Measurements from ENCODE around the gene CRACR2B.

CRACR2B gene

DNA sequence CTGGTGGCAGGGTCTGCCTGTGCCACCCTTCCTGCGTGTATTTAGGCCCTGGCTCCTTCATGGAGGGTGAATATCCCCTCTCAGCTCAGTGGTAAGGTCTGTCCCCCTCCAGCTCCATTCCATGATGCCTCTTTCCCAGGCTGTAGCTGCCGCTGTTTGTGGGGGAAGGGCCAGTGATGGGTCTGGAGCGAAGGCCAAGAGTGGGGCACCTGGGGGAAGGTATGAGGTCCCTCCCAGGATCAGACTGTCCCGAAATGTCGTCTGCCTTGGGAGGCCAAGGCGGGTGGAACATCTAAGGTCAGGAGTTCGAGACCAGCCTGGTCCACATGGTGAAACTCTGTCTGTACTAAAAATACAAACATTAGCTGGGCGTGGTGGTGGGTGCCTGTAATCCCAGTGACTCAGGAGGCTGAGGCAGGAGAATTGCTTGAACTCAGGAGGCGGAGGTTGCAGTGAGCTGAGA lies 6.2 kb downstream of the CRACR2B start (continued):
- TF ChIP-seq, protein P1, sequence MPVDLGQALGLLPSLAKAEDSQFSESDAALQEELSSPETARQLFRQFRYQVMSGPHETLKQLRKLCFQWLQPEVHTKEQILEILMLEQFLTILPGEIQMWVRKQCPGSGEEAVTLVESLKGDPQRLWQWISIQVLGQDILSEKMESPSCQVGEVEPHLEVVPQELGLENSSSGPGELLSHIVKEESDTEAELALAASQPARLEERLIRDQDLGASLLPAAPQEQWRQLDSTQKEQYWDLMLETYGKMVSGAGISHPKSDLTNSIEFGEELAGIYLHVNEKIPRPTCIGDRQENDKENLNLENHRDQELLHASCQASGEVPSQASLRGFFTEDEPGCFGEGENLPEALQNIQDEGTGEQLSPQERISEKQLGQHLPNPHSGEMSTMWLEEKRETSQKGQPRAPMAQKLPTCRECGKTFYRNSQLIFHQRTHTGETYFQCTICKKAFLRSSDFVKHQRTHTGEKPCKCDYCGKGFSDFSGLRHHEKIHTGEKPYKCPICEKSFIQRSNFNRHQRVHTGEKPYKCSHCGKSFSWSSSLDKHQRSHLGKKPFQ (tag by site-specific recombination; IDR thresholded peaks at IDR 0.05), result no peak
- TF ChIP-seq, protein P2, sequence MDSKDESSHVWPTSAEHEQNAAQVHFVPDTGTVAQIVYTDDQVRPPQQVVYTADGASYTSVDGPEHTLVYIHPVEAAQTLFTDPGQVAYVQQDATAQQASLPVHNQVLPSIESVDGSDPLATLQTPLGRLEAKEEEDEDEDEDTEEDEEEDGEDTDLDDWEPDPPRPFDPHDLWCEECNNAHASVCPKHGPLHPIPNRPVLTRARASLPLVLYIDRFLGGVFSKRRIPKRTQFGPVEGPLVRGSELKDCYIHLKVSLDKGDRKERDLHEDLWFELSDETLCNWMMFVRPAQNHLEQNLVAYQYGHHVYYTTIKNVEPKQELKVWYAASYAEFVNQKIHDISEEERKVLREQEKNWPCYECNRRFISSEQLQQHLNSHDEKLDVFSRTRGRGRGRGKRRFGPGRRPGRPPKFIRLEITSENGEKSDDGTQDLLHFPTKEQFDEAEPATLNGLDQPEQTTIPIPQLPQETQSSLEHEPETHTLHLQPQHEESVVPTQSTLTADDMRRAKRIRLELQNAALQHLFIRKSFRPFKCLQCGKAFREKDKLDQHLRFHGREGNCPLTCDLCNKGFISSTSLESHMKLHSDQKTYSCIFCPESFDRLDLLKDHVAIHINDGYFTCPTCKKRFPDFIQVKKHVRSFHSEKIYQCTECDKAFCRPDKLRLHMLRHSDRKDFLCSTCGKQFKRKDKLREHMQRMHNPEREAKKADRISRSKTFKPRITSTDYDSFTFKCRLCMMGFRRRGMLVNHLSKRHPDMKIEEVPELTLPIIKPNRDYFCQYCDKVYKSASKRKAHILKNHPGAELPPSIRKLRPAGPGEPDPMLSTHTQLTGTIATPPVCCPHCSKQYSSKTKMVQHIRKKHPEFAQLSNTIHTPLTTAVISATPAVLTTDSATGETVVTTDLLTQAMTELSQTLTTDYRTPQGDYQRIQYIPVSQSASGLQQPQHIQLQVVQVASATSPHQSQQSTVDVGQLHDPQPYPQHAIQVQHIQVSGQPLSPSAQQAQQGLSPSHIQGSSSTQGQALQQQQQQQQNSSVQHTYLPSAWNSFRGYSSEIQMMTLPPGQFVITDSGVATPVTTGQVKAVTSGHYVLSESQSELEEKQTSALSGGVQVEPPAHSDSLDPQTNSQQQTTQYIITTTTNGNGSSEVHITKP (tag by site-specific recombination; IDR thresholded peaks at IDR 0.05), result peak; percentile 45; the same call in 1 of the 2 replicates
- TF ChIP-seq ZNF624 (tag by site-specific recombination; IDR thresholded peaks at IDR 0.05) (no peak), KLF1 (tag by site-specific recombination; IDR thresholded peaks at IDR 0.05) (peak; percentile 56), HOXA7 (CRISPR knock-in tag; IDR thresholded peaks at IDR 0.05; ENCODE audit: borderline replicate concordance) (no peak), ZNF2 (tag by site-specific recombination; IDR thresholded peaks at IDR 0.05) (0 out of 2 replicates have a peak, but pooled peaks have one; percentile 22), ZBTB17 (tag by site-specific recombination; IDR thresholded peaks at IDR 0.05) (peak; percentile 45; the same call in 1 of the 2 replicates), ZFHX2 (tag by site-specific recombination; conservative IDR thresholded peaks at IDR 0.05) (peak; percentile 20; the same call in 1 of the 2 replicates), GLIS2 (tag by site-specific recombination; IDR thresholded peaks at IDR 0.05) (no peak), KLF7 (tag by site-specific recombination; IDR thresholded peaks at IDR 0.05; ENCODE audit: borderline replicate concordance) (no peak; the same call in 1 of the 2 replicates), ZNF416 (tag by site-specific recombination; IDR thresholded peaks at IDR 0.05) (no peak), WT1 (tag by site-specific recombination; IDR thresholded peaks at IDR 0.05) (no peak), ZNF670 (tag by site-specific recombination; IDR thresholded peaks at IDR 0.05; ENCODE audit: low read depth) (no peak), ZNF561 (tag by site-specific recombination; IDR thresholded peaks at IDR 0.05; ENCODE audit: borderline replicate concordance) (no peak), ZNF514 (tag by site-specific recombination; IDR thresholded peaks at IDR 0.05) (no peak), SP3 (tag by site-specific recombination; IDR thresholded peaks at IDR 0.05) (no peak), BCL11B (tag by site-specific recombination; IDR thresholded peaks at IDR 0.05; ENCODE audit: low read depth) (0 out of 2 replicates have a peak, but pooled peaks have one; percentile 38), SP2 (tag by site-specific recombination; IDR thresholded peaks at IDR 0.05) (no peak), ZNF16 (tag by site-specific recombination; IDR thresholded peaks at IDR 0.05; ENCODE audit: low read depth) (no peak), ZNF747 (tag by site-specific recombination; IDR thresholded peaks at IDR 0.05) (no peak), ZIC2 (tag by site-specific recombination; IDR thresholded peaks at IDR 0.05) (no peak), ZBTB48 (tag by site-specific recombination; IDR thresholded peaks at IDR 0.05) (no peak), ZNF112 (tag by site-specific recombination; IDR thresholded peaks at IDR 0.05) (no peak), ZNF391 (tag by site-specific recombination; IDR thresholded peaks at IDR 0.05; ENCODE audit: borderline replicate concordance, low read depth) (no peak), ZNF10 (tag by site-specific recombination; IDR thresholded peaks at IDR 0.05) (no peak)
- TF ChIP-seq, protein P3, sequence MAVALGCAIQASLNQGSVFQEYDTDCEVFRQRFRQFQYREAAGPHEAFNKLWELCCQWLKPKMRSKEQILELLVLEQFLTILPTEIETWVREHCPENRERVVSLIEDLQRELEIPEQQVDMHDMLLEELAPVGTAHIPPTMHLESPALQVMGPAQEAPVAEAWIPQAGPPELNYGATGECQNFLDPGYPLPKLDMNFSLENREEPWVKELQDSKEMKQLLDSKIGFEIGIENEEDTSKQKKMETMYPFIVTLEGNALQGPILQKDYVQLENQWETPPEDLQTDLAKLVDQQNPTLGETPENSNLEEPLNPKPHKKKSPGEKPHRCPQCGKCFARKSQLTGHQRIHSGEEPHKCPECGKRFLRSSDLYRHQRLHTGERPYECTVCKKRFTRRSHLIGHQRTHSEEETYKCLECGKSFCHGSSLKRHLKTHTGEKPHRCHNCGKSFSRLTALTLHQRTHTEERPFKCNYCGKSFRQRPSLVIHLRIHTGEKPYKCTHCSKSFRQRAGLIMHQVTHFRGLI (tag by site-specific recombination; IDR thresholded peaks at IDR 0.05), result no peak
- TF ChIP-seq, protein P4, sequence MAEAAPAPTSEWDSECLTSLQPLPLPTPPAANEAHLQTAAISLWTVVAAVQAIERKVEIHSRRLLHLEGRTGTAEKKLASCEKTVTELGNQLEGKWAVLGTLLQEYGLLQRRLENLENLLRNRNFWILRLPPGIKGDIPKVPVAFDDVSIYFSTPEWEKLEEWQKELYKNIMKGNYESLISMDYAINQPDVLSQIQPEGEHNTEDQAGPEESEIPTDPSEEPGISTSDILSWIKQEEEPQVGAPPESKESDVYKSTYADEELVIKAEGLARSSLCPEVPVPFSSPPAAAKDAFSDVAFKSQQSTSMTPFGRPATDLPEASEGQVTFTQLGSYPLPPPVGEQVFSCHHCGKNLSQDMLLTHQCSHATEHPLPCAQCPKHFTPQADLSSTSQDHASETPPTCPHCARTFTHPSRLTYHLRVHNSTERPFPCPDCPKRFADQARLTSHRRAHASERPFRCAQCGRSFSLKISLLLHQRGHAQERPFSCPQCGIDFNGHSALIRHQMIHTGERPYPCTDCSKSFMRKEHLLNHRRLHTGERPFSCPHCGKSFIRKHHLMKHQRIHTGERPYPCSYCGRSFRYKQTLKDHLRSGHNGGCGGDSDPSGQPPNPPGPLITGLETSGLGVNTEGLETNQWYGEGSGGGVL (tag by site-specific recombination; IDR thresholded peaks at IDR 0.05), result peak; percentile 63
- TF ChIP-seq, protein P5, sequence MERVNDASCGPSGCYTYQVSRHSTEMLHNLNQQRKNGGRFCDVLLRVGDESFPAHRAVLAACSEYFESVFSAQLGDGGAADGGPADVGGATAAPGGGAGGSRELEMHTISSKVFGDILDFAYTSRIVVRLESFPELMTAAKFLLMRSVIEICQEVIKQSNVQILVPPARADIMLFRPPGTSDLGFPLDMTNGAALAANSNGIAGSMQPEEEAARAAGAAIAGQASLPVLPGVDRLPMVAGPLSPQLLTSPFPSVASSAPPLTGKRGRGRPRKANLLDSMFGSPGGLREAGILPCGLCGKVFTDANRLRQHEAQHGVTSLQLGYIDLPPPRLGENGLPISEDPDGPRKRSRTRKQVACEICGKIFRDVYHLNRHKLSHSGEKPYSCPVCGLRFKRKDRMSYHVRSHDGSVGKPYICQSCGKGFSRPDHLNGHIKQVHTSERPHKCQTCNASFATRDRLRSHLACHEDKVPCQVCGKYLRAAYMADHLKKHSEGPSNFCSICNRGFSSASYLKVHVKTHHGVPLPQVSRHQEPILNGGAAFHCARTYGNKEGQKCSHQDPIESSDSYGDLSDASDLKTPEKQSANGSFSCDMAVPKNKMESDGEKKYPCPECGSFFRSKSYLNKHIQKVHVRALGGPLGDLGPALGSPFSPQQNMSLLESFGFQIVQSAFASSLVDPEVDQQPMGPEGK (tag by site-specific recombination; IDR thresholded peaks at IDR 0.05), result peak; percentile 31; the same call in 1 of the 2 replicates
- TF ChIP-seq, protein P6, sequence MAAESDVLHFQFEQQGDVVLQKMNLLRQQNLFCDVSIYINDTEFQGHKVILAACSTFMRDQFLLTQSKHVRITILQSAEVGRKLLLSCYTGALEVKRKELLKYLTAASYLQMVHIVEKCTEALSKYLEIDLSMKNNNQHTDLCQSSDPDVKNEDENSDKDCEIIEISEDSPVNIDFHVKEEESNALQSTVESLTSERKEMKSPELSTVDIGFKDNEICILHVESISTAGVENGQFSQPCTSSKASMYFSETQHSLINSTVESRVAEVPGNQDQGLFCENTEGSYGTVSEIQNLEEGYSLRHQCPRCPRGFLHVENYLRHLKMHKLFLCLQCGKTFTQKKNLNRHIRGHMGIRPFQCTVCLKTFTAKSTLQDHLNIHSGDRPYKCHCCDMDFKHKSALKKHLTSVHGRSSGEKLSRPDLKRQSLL (tag by site-specific recombination; IDR thresholded peaks at IDR 0.05), result no peak

Measured in HEK293 (cell line).